NCI-H2029 (cell line): ENCODE results near the gene FKBP7.
A peak's percentile ranks its signal among the peaks of the same experiment; 100 is the strongest.
"Not testable (repeated sequence)": the region's sequence is repeated elsewhere in the genome, so short reads cannot be mapped to it uniquely, and the experiment has no call there.

Source experiments
- DNase-seq: peaks from one replicate; lab custom pipeline; 2025; lab: John Stamatoyannopoulos, UW

Gene FKBP7

GRCh38 chr2:178449700-178450523 lies 28.5 kb downstream of the FKBP7 start:
- peak; percentile 69 for DNase-seq

- DNase-seq, result no peak
Observed at GRCh38 chr2:178448968-178449661, 29.3 kb downstream of the FKBP7 start.

DNA sequence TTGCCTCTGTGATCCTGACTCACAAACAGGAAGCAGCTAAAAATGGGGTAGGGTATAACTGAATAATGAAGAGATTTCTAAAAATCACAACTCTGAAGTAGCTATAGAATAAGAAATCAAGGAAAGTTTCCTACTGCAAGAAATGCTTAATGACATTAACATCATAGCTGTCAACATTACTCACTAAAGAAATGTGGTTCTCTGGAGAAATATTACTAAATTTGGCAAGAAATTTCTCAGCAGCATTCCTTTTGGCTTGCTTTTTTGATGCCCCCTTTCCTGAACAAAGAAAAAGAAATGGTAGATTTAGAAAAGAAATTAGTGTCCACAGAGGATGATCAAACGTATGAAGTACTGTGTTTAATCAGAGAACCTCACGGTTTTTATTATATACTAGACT lies 37.0 kb downstream of the FKBP7 start:
- DNase-seq, result no peak

DNA sequence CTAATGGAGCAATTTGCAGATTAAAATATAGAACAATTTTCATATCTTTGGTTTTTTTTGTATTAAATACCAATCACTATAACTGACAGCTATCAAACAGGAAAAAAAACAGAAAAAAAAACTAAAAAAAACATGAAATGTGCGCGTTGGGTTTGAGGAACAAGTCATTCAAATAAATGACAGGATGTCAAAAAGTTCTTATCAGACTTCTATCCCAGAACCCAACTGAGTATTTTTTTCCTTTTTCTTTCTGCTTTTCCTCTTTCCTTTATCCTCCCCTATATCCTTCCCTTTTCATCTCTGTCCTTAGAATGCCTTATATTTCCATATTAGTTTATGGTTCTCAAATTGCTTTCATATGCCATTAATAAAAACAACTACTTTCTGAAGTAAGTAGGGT lies 41.7 kb downstream of the FKBP7 start:
- no peak for DNase-seq

DNA sequence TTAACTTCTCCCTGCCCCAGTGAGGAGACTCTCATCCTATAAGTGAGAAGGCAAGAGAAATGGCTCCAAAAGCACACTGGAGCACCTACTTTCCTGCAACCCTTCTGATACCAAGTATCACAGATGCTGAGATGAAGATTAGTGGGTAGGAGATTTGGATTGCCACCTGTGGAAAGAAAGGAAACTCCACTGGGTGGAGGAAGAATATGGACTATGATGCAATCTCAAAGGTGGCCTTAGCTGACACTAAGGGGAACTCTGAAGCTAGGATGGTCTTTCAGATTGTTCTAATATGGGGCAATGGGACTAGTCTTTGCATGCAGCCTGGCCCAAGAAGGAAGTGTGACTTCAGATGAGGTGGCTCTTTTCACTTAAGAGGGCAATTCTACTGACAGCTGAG lies 49.1 kb downstream of the FKBP7 start:
- DNase-seq, result no peak

GRCh38 chr2:178428396-178428806 lies 50.0 kb downstream of the FKBP7 start:
- no peak for DNase-seq

DNA sequence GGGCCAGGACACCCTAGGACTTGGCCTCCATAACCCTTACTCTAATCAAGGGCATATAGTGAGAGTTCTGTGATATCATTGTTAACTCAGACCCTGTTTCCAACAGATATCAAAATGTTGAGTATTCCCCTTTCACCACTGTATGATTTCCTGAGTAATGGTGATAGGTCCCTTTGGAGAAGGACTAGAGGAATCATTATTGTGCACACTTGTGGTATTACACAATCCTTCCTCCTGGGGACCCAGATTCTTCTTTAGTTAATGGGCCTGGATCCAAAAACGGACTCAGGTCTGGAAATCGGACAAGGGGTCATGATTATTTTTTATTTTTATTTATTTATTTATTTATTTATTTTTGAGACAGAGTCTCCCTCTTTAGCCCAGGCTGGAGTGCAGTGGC lies 50.9 kb downstream of the FKBP7 start:
- DNase-seq, result no peak

DNA sequence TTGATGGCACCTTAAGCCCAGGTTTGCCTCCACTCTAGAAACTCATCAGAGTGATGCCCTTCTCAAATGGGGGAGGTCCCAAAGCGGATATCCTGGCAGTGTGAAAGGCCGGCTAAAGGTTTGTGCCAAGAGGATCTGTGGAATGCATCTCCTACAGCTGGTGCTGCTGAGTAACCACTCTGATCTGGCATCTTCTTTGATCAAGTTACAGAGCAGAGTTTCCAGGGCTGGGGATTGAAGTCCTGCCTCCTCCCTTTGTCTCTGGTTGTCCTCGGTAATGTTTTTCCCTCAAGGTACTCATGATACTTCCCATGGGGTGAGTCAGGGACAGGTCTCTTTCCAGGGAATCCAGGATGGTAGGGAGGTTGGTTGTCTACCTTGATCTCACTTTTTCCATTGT lies 52.0 kb downstream of the FKBP7 start:
- DNase-seq, result no peak

- no peak for DNase-seq
Observed at GRCh38 chr2:178425255-178425827, 53.1 kb downstream of the FKBP7 start.

DNA sequence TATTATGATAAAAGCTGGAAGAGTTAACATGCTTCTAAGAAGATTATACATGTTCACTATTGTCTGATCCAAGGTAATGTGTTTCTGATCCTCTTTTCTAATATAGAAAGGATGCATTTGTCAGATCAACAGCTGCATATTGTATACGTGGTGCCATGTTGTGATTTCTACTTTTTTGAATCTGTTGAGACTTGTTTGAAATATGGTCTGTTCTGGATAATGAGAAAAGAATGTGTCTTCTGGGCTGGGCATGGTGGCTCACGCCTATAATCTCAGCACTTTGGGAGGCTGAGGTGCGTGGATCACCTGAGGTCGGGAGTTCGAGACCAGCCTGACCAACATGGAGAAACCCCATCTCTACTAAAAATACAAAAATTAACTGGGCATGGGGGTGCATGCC lies 54.7 kb downstream of the FKBP7 start:
- DNase-seq, result not testable (repeated sequence)

- DNase-seq, result no peak
Observed at GRCh38 chr2:178422097-178422496, 56.3 kb downstream of the FKBP7 start.

DNA sequence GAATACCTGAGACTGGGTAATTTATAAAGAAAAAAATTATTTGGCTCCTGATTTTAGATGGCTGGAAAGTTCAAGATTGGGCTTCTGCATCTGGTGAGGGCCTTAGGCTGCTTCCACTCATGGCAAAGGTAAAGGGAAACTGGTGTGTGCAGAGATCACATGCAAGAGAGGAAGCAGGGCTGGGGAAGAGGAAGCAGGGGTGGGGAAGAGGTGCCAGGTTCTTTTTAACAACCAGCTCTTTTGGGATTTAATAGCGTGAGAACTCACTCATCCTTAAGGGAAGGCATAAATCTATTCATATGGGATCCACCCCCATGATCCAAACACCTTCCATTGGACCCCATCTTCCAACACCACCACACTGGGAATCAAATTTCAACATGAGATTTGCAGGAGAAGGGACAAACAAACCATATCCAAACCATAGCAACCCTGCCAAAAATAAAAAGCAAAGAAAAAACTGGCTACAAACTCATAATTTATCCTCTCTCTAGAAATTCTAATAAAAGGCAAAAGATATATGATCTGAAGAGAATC lies 57.9 kb downstream of the FKBP7 start:
- no peak for DNase-seq

GRCh38 chr2:178419123-178419522 lies 59.3 kb downstream of the FKBP7 start:
- peak; percentile 23 for DNase-seq

DNA sequence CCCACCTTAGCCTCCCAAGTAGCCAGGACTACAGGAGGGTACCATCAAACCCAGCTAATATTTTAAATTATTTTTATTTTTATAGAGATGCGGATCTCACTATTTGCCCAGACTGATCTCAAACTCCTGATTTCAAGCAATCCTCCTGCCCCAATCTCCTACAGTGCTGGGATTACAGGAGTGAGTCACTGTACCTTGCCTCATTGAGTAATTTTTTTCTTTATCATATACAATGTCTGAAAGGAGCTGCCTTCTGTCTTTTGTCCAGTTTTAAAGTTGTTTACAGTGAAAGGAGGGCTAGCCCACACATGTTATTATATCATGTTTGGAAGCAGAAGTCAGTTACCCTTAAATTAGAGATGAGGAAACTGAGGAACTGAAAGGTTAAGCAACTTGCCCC lies 60.0 kb downstream of the FKBP7 start:
- no peak for DNase-seq

- no peak for DNase-seq
Observed at GRCh38 chr2:178417916-178418315, 60.5 kb downstream of the FKBP7 start.

GRCh38 chr2:178415979-178416378 lies 62.4 kb downstream of the FKBP7 start:
- DNase-seq, result no peak

GRCh38 chr2:178414266-178415247 lies 63.8 kb downstream of the FKBP7 start:
- DNase-seq, result peak; percentile 91
